Urinary bladder (tissue), 4 donors: ENCODE measurements around the gene KRT85. TPM values are rescaled to one million over a fixed set of nuclear protein-coding genes. Genes with fewer than 3 reads are reported as not detected.

Experiments used
- DNase-seq: peaks from one replicate; pipeline ENCODE4 v3.0.0-alpha.2; 2015; ENCODE audit errors: extremely low spot score
- H3K27ac ChIP-seq: one replicate; pipeline ENCODE4 v1.5.1; 2013; ENCODE audit warnings: low read depth, mild to moderate bottlenecking, moderate library complexity
- H3K36me3 ChIP-seq: one replicate; pipeline ENCODE4 v1.6.1; 2013; ENCODE audit warnings: mild to moderate bottlenecking, moderate library complexity; ENCODE audit not compliant: insufficient read depth
- H3K4me1 ChIP-seq: one replicate; pipeline ENCODE4 v1.6.1; 2013; ENCODE audit warnings: mild to moderate bottlenecking, moderate library complexity; ENCODE audit not compliant: insufficient read depth
- H3K4me3 ChIP-seq: one replicate; pipeline ENCODE4 v1.5.1; 2013; ENCODE audit warnings: low read depth, low read length
- WGBS: extraction: QIAGEN DNeasy Blood & Tissue Kit; methylation state at CpG from one replicate; pipeline ENCODE4 v1.1.7; 2013; 5-methylcytosine and 5-hydroxymethylcytosine counted together
- polyA plus RNA-seq: library from polyadenylated mRNA; stranded (reverse); fragments of 200-250 nt; gene quantifications from one replicate; pipeline ENCODE4 v1.2.3, GENCODE V29; 2013
- total RNA-seq: library from RNA; depleted of rRNA; stranded (reverse); fragments of >200 nt; gene quantifications from one replicate; pipeline ENCODE4 v1.2.3, GENCODE V29; 2014
- donor health status: healthy with polysubstance abuse.
- donor health status: healthy.

Gene KRT85
- total and polyA plus RNA-seq, 2 donors = not detected

- Histone ChIP-seq H3K4me1 (no peaks in the 10 kb centered on the region), H3K27ac (no peak overlapping the region), H3K36me3 (no peaks in the 10 kb centered on the region), H3K4me3 (no peak overlapping the region)
- WGBS = 90% methylated on average over 2 of the region's 2 CpGs
- DNase-seq = no peak
Observed at GRCh38 chr12:52387859-52388258, 20.6 kb upstream of the KRT85 start.

- 97% methylated on average over 11 of the region's 11 CpGs for whole genome bisulfite sequencing
- H3K36me3 ChIP-seq = no peaks in the 10 kb centered on the region
Observed at GRCh38 chr12:52385226-52385702, 18.0 kb upstream of the KRT85 start, which contains the start of gene KRT84. Gene KRT84, minus strand, starts transcription at chr12:52385652. Its CDS starts 67 bp downstream, at chr12:52385585.

DNA sequence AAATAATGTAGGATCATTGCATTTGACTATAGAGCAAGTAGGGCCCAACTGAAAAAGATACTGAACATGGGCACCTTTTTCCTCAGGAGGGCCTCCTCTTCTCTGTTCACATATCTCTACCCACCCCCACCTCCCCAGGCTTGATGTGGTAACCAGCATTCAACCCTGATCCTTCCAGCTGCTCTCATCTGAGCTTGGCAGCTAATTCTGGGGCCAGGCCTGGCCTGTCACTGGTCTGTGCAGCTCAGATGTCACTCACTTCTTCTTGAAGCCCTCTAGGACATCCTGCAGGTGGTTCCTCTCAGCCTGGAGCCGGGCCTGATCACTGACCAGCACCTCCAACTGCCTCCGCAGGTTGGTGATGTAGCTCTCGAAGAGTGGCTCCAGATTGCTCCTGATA, 16.1 kb upstream of the KRT85 start:
- WGBS = 94% methylated on average over 3 of the region's 3 CpGs

More at GRCh38 chr12:52385226-52385702, 18.0 kb upstream of the KRT85 start, which contains the start of gene KRT84:
- no peak for DNase-seq
- H3K27ac ChIP-seq = no peak within 1 kb of the TSS
- no peaks in the 10 kb centered on the region for H3K4me1 ChIP-seq
- H3K4me3 ChIP-seq = no peak within 1 kb of the TSS

GRCh38 chr12:52382854-52383253, 15.6 kb upstream of the KRT85 start:
- DNase-seq = no peak
- H3K4me3 ChIP-seq = no peak overlapping the region
- H3K36me3 ChIP-seq = no peaks in the 10 kb centered on the region
- H3K4me1 ChIP-seq = no peaks in the 10 kb centered on the region
- WGBS = 80% methylated on average over 2 of the region's 2 CpGs
- no peak overlapping the region for H3K27ac ChIP-seq

More for the DNA sequence above, 16.1 kb upstream of the KRT85 start:
- Histone ChIP-seq H3K4me3 (no peak overlapping the region), H3K4me1 (no peaks in the 10 kb centered on the region), H3K27ac (no peak overlapping the region), H3K36me3 (no peaks in the 10 kb centered on the region)
- DNase-seq = no peak

DNA sequence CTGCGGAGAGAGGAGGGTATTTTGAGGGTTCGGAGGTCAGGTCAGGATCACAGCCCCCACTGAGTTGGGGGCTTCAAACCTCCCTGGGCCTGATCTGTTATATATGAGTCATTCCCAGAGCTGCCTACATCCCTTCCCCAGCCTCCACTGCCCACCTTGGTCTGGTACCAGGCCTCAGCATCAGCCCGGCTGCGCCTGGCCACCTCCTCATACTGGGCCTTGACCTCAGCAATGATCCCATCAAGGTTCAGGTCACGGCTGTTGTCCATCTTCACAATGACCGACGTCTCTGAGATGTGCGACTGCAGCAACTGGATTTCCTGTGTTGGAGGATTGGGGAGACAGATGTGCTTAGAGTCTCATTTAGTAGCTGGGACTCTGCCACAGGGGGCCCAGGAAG, 13.9 kb upstream of the KRT85 start:
- no peak for DNase-seq
- 89% methylated on average over 8 of the region's 8 CpGs for WGBS
- H3K36me3 ChIP-seq = no peaks in the 10 kb centered on the region
- H3K4me1 ChIP-seq = no peaks in the 10 kb centered on the region
- H3K27ac ChIP-seq = no peak overlapping the region
- H3K4me3 ChIP-seq = no peak overlapping the region

- H3K4me1 ChIP-seq = no peaks in the 10 kb centered on the region
- no peak overlapping the region for H3K27ac ChIP-seq
- DNase-seq = no peak
- WGBS = 65% methylated on average over 15 of the region's 15 CpGs
- H3K4me3 ChIP-seq = no peak overlapping the region
- no peaks in the 10 kb centered on the region for H3K36me3 ChIP-seq
Observed at GRCh38 chr12:52380271-52380694, 13.0 kb upstream of the KRT85 start.

- DNase-seq = no peak
- H3K36me3 ChIP-seq = no peaks in the 10 kb centered on the region
- H3K27ac ChIP-seq = no peak overlapping the region
- 83% methylated on average over 6 of the region's 6 CpGs for WGBS
- no peaks in the 10 kb centered on the region for H3K4me1 ChIP-seq
- no peak overlapping the region for H3K4me3 ChIP-seq
Observed at GRCh38 chr12:52379536-52379935, 12.3 kb upstream of the KRT85 start.

DNA sequence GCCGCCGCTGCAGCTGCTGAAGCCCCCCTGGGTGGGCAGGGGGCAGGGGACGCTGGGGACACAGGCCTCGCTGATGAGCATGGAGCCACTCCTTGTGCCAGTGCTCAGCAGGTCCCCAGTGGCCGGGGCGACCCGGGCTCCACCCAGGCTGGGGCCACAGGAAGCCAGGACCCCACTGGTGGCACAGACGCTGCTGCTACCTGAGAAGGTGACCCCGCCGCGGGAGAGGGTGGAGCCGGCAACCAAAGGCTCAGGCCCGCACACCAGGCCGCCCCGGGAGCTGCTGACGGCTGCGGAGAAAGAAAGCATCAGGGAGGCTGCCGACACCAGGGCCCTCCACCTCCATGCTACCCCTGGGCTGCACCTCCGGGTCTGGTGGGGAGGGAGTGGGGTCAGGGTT, 10.8 kb upstream of the KRT85 start:
- WGBS = 85% methylated on average over 19 of the region's 19 CpGs
- H3K4me3 ChIP-seq = no peak overlapping the region
- DNase-seq = no peak
- H3K36me3 ChIP-seq = no peaks in the 10 kb centered on the region
- H3K27ac ChIP-seq = no peak overlapping the region
- no peaks in the 10 kb centered on the region for H3K4me1 ChIP-seq

DNA sequence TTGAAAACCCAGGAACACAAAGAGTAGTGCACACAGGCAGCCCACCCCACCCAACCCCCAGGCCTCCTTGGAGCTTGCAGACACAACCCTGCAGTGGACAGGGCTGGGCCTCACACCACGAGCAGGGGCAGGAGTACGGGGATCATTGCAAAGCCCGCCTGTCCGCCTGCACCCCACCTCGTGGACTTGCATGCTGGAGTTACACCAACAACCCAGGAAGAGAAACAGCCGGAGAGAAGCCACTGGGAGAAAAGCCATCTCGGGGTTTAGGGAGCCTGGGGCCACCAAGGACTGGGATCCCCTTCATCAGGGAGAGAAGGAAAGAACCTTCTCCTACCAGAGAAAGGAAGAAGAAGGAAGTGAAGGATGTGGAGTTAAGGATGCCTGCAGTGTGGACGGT, 10.0 kb upstream of the KRT85 start:
- Histone ChIP-seq H3K27ac (no peak overlapping the region), H3K4me1 (no peaks in the 10 kb centered on the region), H3K36me3 (no peaks in the 10 kb centered on the region), H3K4me3 (no peak overlapping the region)
- DNase-seq = no peak
- 90% methylated on average over 8 of the region's 8 CpGs for WGBS

GRCh38 chr12:52372216-52373154, 5.2 kb upstream of the KRT85 start:
- WGBS = 37% methylated on average over 10 of the region's 10 CpGs
- DNase-seq = peak; percentile 57
- Histone ChIP-seq H3K27ac (peak overlapping the region; percentile 54), H3K4me1 (no peaks in the 10 kb centered on the region), H3K4me3 (no peak overlapping the region), H3K36me3 (no peaks in the 10 kb centered on the region)

- Histone ChIP-seq H3K4me1 (no peaks in the 10 kb centered on the region), H3K4me3 (no peak overlapping the region), H3K27ac (peak overlapping the region; percentile 56), H3K36me3 (no peaks in the 10 kb centered on the region)
- whole genome bisulfite sequencing = 60% methylated on average over 3 of the region's 3 CpGs
- no peak for DNase-seq
Observed at GRCh38 chr12:52371716-52372115, 4.4 kb upstream of the KRT85 start.

GRCh38 chr12:52370926-52371608, 3.8 kb upstream of the KRT85 start:
- H3K27ac ChIP-seq = no peak overlapping the region
- WGBS = 44% methylated on average over 12 of the region's 12 CpGs
- no peaks in the 10 kb centered on the region for H3K36me3 ChIP-seq
- no peaks in the 10 kb centered on the region for H3K4me1 ChIP-seq
- H3K4me3 ChIP-seq = no peak overlapping the region
- DNase-seq = peak; percentile 32

GRCh38 chr12:52369809-52370208, 2.5 kb upstream of the KRT85 start:
- Histone ChIP-seq H3K27ac (no peak overlapping the region), H3K4me3 (no peak overlapping the region), H3K4me1 (no peaks in the 10 kb centered on the region), H3K36me3 (no peaks in the 10 kb centered on the region)
- 81% methylated on average over 6 of the region's 6 CpGs for WGBS
- DNase-seq = no peak

GRCh38 chr12:52369211-52369610, 1.9 kb upstream of the KRT85 start:
- Histone ChIP-seq H3K4me3 (no peak overlapping the region), H3K36me3 (no peaks in the 10 kb centered on the region), H3K4me1 (no peaks in the 10 kb centered on the region), H3K27ac (no peak overlapping the region)
- 77% methylated on average over 3 of the region's 3 CpGs for WGBS
- DNase-seq = no peak
